Liver (tissue), 9 donors: ENCODE data around the gene SSBP2. TPM values are rescaled to one million over a fixed set of nuclear protein-coding genes. Genes with fewer than 3 reads are reported as not detected.

ENCODE experiments used
- DNase-seq: peaks from one replicate; pipeline ENCODE4 v3.0.0-alpha.2; 2017; ENCODE audit warnings: low spot score
- H3K27ac ChIP-seq, 2 donors: one replicate each; pipeline ENCODE4 v1.7.0; 2013; ENCODE audit warnings: inconsistent platforms in 2 of 2, low read length in 2 of 2, control low read depth in 1 of 2, low read depth in 1 of 2, mild to moderate bottlenecking in 1 of 2
- H3K27me3 ChIP-seq, 4 donors: one replicate each; pipeline versions ENCODE4 v1.6.1 to v1.7.0; 2013; ENCODE audit warnings: low read length in 3 of 4, inconsistent platforms in 1 of 4, mild to moderate bottlenecking in 1 of 4, moderate library complexity in 1 of 4; ENCODE audit not compliant: control insufficient read depth in 4 of 4, insufficient read depth in 4 of 4
- H3K36me3 ChIP-seq, 4 donors: one replicate each; pipeline versions ENCODE4 v1.6.1 to v1.7.0; 2013; ENCODE audit warnings: low read length in 3 of 4, mild to moderate bottlenecking in 3 of 4, low read depth in 1 of 4, moderate library complexity in 1 of 4; ENCODE audit not compliant: control insufficient read depth in 4 of 4, insufficient read depth in 3 of 4
- H3K4me1 ChIP-seq, 4 donors: one replicate each; pipeline versions ENCODE4 v1.6.1 to v1.7.0; 2013; ENCODE audit warnings: low read length in 3 of 4, mild to moderate bottlenecking in 3 of 4, moderate library complexity in 1 of 4; ENCODE audit not compliant: control insufficient read depth in 4 of 4, insufficient read depth in 4 of 4
- H3K4me3 ChIP-seq, 3 donors: one replicate each; pipeline versions ENCODE4 v1.6.1 to v1.7.0; 2013; ENCODE audit warnings: low read length in 3 of 3, control low read depth in 1 of 3, low read depth in 1 of 3, mild to moderate bottlenecking in 1 of 3
- H3K9ac ChIP-seq, 2 donors: one replicate each; pipeline ENCODE4 v1.7.0; 2013; ENCODE audit warnings: low read length in 2 of 2, mild to moderate bottlenecking in 2 of 2, moderate library complexity in 2 of 2, control low read depth in 1 of 2, low read depth in 1 of 2
- H3K9me3 ChIP-seq, 4 donors: one replicate each; pipeline versions ENCODE4 v1.6.1 to v1.7.0; 2013; ENCODE audit warnings: low read length in 3 of 4; ENCODE audit not compliant: control insufficient read depth in 4 of 4
- EGR1 ChIP-seq, 2 donors: IDR thresholded peaks; 2 replicates each; pipeline ENCODE4 v1.6.1; 2016 to 2018; ENCODE audit warnings: antibody characterized with exemption in 2 of 2, low read depth in 2 of 2
- FOXA1 ChIP-seq: IDR thresholded peaks from 2 replicates; pipeline ENCODE4 v1.6.1; 2016; ENCODE audit warnings: antibody characterized with exemption
- FOXA2 ChIP-seq: IDR thresholded peaks from 2 replicates; pipeline ENCODE4 v1.6.1; 2016; ENCODE audit warnings: antibody characterized with exemption
- GABPA ChIP-seq, 2 donors: IDR thresholded peaks in 1 of 2; conservative IDR thresholded peaks in 1 of 2; 2 replicates each; pipeline ENCODE4 v1.6.1; 2016; ENCODE audit warnings: antibody characterized with exemption in 2 of 2, mild to moderate bottlenecking in 1 of 2, moderate library complexity in 1 of 2
- HNF4A ChIP-seq, 2 donors: conservative IDR thresholded peaks; 2 replicates each; pipeline ENCODE4 v1.6.1; 2016; ENCODE audit warnings: antibody characterized with exemption in 2 of 2, mild to moderate bottlenecking in 2 of 2
- HNF4G ChIP-seq: IDR thresholded peaks from 2 replicates; pipeline ENCODE4 v1.6.1; 2016; ENCODE audit warnings: antibody characterized with exemption
- JUND ChIP-seq, 2 donors: IDR thresholded peaks; 2 replicates each; pipeline ENCODE4 v1.6.1; 2016; ENCODE audit warnings: antibody characterized with exemption in 2 of 2
- NR2F2 ChIP-seq: IDR thresholded peaks from 2 replicates; pipeline ENCODE4 v1.6.1; 2016; ENCODE audit warnings: antibody characterized with exemption
- RAD21 ChIP-seq, 2 donors: IDR thresholded peaks; 2 replicates each; pipeline ENCODE4 v1.6.1; 2016; ENCODE audit warnings: antibody characterized with exemption in 2 of 2, mild to moderate bottlenecking in 2 of 2
- REST ChIP-seq: IDR thresholded peaks from 2 replicates; pipeline ENCODE4 v1.6.1; 2016; ENCODE audit warnings: antibody characterized with exemption, mild to moderate bottlenecking
- RXRA ChIP-seq, 2 donors: IDR thresholded peaks; 2 replicates each; pipeline ENCODE4 v1.6.1; 2017 to 2018; ENCODE audit warnings: antibody characterized with exemption in 2 of 2, mild to moderate bottlenecking in 1 of 2
- SP1 ChIP-seq: IDR thresholded peaks from 2 replicates; pipeline ENCODE4 v1.6.1; 2018; ENCODE audit warnings: antibody characterized with exemption, mild to moderate bottlenecking
- TAF1 ChIP-seq: conservative IDR thresholded peaks from 2 replicates; pipeline ENCODE4 v1.6.1; 2016; ENCODE audit warnings: antibody characterized with exemption, mild to moderate bottlenecking
- YY1 ChIP-seq: IDR thresholded peaks from 2 replicates; pipeline ENCODE4 v1.6.1; 2016; ENCODE audit warnings: antibody characterized with exemption, mild to moderate bottlenecking
- ZBTB33 ChIP-seq: IDR thresholded peaks from 2 replicates; pipeline ENCODE4 v1.6.1; 2016; ENCODE audit warnings: antibody characterized with exemption
- WGBS: extraction: QIAGEN DNeasy Blood & Tissue Kit; methylation state at CpG from one replicate; pipeline ENCODE4 v1.1.7; 2013; 5-methylcytosine and 5-hydroxymethylcytosine counted together
- polyA plus RNA-seq, 2 donors: library from polyadenylated mRNA; stranded (reverse) in 1 of 2; unstranded in 1 of 2; fragments of 200-250 nt in 1 of 2; fragments of >200 nt in 1 of 2; fragmentation: Nextera tagmentation in 1 of 2; extraction: Ambion mirVana in 1 of 2; gene quantifications; one replicate each; pipeline versions ENCODE4 v1.2.1 to v1.2.3, GENCODE V29; 2013 to 2015
- total RNA-seq, 2 donors: library from RNA; depleted of rRNA; stranded (reverse); fragments of >200 nt; gene quantifications; one replicate each; pipeline ENCODE4 v1.2.3, GENCODE V29; 2014
- TF ChIP-seq, protein P1 (sequence below): IDR thresholded peaks from 2 replicates; pipeline ENCODE4 v1.6.1; 2016; ENCODE audit warnings: antibody characterized with exemption
- TF ChIP-seq, protein P2 (sequence below): IDR thresholded peaks from 2 replicates; pipeline ENCODE4 v1.6.1; 2016; ENCODE audit warnings: antibody characterized with exemption
- TF ChIP-seq, protein P3 (sequence below): fragments of 150-350 bp; IDR thresholded peaks from 2 replicates; pipeline ENCODE4 v1.5.1; 2017; ENCODE audit warnings: improper control_type of control experiment, low read depth, low read length; ENCODE audit not compliant: missing input control
- donor health status: healthy.
- donor health status: healthy.
- donor health status: healthy.
- donor health status: healthy.
- donor health status: healthy.

SSBP2 gene
- total and polyA plus RNA-seq, 4 donors = 2.2 to 10.1 (median 4.1) TPM

DNA sequence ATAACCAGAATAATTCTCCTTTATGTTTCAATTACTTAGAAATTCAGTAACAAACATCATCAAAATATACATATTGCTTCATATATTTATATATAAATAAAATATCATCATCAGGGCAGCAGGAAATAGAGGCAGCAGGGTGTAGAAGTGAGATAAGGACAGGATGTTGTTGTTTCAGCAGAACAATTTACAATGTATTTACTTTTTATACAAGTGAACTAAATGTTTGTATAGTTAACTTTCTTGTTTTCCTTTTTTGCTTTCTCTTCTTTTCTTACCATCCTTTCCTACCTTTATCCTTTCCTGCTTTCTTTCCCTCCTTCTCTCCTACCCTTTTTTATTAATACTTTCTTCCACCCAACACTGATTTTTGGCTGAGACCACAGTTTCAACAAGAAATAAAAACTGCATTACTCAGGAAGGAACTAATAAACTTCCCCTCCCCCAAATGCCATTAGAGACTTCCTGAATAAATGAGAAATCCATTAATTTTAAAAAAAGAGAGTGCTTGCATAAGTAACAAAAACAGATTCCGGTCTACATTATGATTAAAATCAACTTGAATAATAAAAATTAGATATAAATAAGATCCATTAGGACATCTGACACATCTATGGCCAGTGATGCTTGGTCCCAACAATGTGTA is 197.2 kb downstream of the SSBP2 start:
- no peak for DNase-seq
- Histone ChIP-seq H3K9me3 (no peaks in the 10 kb centered on the region), H3K27ac (no peak overlapping the region), H3K36me3 (no peaks in the 10 kb centered on the region), H3K4me1 (no peaks in the 10 kb centered on the region), H3K9ac (no peak overlapping the region), H3K4me3 (no peak overlapping the region), H3K27me3 (no peaks in the 10 kb centered on the region)
- WGBS = 75% methylated on average over 1 of the region's 1 CpG
- TF ChIP-seq TAF1 (no peak), NR2F2 (no peak), RAD21 (IDR thresholded peaks at IDR 0.05) (no peak), HNF4A (conservative IDR thresholded peaks at IDR 0.05) (no peak), EGR1 (IDR thresholded peaks at IDR 0.05; ENCODE audit: low read depth in 2 of 2) (no peak), YY1 (no peak), REST (no peak), SP1 (no peak), JUND (IDR thresholded peaks at IDR 0.05) (no peak), ZBTB33 (no peak), HNF4G (no peak), RXRA (IDR thresholded peaks at IDR 0.05) (no peak), GABPA (IDR thresholded peaks at IDR 0.05 in 1 of 2, conservative IDR thresholded peaks at IDR 0.05 in 1 of 2) (no peak)
- TF ChIP-seq, protein P1, sequence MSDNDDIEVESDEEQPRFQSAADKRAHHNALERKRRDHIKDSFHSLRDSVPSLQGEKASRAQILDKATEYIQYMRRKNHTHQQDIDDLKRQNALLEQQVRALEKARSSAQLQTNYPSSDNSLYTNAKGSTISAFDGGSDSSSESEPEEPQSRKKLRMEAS = no peak
- TF ChIP-seq, protein P2, sequence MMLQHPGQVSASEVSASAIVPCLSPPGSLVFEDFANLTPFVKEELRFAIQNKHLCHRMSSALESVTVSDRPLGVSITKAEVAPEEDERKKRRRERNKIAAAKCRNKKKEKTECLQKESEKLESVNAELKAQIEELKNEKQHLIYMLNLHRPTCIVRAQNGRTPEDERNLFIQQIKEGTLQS = no peak

GRCh38 chr5:81552852-81553566 is 197.9 kb downstream of the SSBP2 start:
- Histone ChIP-seq H3K27ac (no peak overlapping the region), H3K36me3 (no peaks in the 10 kb centered on the region), H3K27me3 (no peaks in the 10 kb centered on the region), H3K4me1 (no peaks in the 10 kb centered on the region), H3K9ac (no peak overlapping the region), H3K9me3 (no peaks in the 10 kb centered on the region), H3K4me3 (no peak overlapping the region)
- WGBS = 81% methylated on average over 2 of the region's 2 CpGs
- DNase-seq = no peak
- TF ChIP-seq REST = no peak
- TF ChIP-seq, protein P3, sequence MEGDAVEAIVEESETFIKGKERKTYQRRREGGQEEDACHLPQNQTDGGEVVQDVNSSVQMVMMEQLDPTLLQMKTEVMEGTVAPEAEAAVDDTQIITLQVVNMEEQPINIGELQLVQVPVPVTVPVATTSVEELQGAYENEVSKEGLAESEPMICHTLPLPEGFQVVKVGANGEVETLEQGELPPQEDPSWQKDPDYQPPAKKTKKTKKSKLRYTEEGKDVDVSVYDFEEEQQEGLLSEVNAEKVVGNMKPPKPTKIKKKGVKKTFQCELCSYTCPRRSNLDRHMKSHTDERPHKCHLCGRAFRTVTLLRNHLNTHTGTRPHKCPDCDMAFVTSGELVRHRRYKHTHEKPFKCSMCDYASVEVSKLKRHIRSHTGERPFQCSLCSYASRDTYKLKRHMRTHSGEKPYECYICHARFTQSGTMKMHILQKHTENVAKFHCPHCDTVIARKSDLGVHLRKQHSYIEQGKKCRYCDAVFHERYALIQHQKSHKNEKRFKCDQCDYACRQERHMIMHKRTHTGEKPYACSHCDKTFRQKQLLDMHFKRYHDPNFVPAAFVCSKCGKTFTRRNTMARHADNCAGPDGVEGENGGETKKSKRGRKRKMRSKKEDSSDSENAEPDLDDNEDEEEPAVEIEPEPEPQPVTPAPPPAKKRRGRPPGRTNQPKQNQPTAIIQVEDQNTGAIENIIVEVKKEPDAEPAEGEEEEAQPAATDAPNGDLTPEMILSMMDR = no peak
- no peak for TF ChIP-seq NR2F2
- no peak for TF ChIP-seq FOXA1
- no peak for TF ChIP-seq RXRA (IDR thresholded peaks at IDR 0.05)
- no peak for TF ChIP-seq GABPA (IDR thresholded peaks at IDR 0.05 in 1 of 2, conservative IDR thresholded peaks at IDR 0.05 in 1 of 2)
- TF ChIP-seq, protein P1 = no peak
- no peak for TF ChIP-seq FOXA2
- TF ChIP-seq, protein P2 = no peak
- no peak for TF ChIP-seq EGR1 (IDR thresholded peaks at IDR 0.05; ENCODE audit: low read depth in 2 of 2)
- TF ChIP-seq HNF4G = no peak
- TF ChIP-seq YY1 = no peak
